ENCODE data around the gene UMODL1.

The UMODL1 gene

GRCh38 chr21:42118901-42119300, 47.8 kb downstream of the UMODL1 start:
- no peak for DNase-seq

GRCh38 chr21:42120101-42120902, 49.2 kb downstream of the UMODL1 start:
- DNase-seq: no peak

GRCh38 chr21:42120903-42121535, 49.9 kb downstream of the UMODL1 start:
- no peak for DNase-seq

- DNase-seq: no peak
Measured at GRCh38 chr21:42121794-42122193, 50.7 kb downstream of the UMODL1 start.

DNA sequence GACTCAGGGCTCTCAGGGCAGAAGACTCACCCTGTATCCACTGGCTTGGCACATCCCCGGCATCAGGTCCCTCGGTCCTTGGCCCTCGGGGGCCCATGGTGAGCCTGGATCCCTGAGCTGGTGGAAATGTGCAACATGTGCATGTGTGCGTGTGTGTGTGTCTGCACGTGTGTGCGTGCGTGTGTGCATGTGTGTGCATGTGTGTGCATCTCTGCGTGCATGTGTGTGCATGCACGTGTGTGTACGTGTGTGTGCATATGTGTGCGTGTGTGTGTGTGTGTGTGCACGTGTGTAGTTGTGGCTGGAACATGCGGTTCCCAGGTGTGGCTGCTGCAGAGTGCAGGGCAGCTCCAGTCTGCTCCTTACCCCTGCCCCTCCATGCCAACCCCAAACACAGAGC, 51.3 kb downstream of the UMODL1 start:
- DNase-seq: no peak

- no peak for DNase-seq
Measured at GRCh38 chr21:42122808-42123207, 51.7 kb downstream of the UMODL1 start.

- no peak for DNase-seq
Measured at GRCh38 chr21:42123219-42123908, 52.2 kb downstream of the UMODL1 start.

- DNase-seq: no peak
Measured at GRCh38 chr21:42124081-42124480, 53.0 kb downstream of the UMODL1 start.

GRCh38 chr21:42124826-42125570, 53.9 kb downstream of the UMODL1 start:
- DNase-seq: no peak

DNA sequence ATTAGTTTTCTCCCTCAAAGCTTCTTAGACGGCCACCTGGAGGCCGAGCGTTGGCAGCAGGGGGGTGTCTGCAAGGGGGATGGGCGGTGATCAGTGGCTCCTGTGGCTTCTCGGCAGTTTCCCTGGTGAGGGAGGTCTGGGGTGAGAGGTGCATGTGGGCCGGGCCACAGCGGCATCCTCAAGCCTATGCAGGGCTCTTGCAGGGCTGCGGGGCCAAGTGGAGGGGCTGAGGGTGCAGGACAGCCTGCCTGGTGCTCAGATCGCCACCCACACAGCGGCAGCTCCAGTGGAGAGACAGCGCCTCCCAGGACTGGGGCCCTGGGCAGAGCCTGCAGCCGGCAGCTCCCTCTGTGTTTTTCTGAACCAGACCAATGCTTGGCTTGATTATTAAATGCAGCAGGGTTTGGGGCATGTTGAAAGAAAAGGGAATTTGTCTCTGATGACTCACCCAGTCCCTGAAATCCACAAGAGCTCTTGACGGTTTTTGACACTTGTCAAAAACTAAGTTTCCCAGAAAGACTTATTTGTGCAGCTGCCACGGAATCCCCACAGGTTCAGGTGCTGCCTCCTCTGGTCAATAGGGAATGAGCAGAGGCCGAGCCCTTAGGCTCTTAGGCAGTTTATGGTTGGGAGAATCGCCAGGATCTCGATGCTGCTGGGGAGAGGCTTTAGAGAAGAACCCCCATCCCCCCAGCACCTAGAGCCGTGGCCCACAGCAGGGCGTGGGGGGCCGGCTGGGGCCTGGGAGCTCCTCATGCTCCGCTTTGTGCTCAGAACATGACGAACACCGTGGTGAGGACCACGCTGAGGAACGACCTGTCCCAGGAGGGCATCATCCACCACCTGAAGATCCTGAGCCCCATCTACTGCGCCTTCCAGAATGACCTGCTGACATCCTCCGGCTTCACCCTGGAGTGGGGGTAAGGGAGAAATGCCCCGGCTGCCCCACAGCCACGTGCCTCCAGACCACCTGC, 54.7 kb downstream of the UMODL1 start:
- DNase-seq: no peak

DNA sequence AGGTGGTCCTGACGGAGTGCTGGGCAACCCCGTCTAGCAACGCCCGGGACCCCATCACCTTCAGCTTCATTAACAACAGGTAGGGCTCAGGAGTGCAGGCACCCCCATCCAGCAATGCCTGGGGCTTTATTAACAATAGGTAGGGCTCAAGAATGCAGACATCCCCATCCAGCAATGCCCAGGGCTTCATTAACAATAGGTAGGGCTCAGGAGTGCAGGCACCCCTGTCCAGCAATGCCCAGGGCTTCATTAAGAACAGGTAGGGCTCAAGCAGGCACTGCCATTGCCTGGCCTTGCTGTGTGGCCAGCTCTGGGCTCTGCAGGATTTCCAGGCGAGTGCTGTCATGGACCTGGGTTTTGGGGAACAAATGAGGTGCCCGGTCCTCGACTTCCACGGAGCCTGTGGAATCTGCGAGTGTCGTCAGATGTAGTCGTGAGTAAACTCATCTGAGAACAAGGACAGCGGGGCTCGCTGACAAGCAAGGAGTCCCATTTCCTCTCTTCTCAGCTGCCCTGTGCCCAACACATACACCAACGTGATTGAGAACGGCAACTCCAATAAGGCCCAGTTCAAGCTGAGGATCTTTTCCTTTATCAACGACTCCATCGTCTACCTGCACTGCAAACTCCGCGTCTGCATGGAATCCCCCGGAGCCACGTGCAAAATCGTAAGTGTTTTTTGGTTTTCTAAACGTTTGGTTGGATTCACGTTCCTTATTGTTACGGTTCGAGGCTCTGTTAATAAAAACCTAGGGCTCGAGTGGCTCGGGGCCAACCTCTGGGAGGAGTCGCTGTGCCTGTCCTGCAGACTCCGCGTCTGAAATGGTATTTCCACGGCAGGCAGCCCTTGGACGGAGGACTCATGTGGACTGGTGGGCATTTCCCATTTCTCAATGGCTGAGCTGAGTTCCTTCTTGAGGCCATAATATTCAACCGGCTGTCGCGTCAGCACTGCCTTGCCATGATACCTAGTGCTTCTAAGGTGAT, 56.3 kb downstream of the UMODL1 start:
- no peak for DNase-seq

- no peak for DNase-seq
Measured at GRCh38 chr21:42129300-42130266, 58.5 kb downstream of the UMODL1 start.

GRCh38 chr21:42130441-42130840, 59.3 kb downstream of the UMODL1 start:
- no peak for DNase-seq

DNA sequence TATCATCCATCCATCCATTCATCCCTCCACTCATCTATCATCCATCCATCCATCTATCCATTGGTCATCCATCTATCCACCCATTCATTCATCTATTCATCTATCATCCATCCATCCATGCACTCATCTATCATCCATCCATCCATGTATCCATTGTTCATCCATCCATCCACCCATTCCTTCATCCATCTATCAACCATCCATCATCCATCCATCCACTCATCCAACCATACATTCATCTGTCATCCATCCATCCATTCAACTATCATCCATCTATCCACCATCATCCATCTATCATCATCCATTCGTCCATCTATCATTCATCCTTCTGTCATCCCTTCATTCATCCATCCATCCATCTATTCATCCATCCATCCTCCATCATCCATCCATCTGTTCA, 61.1 kb downstream of the UMODL1 start:
- no peak for DNase-seq

DNA sequence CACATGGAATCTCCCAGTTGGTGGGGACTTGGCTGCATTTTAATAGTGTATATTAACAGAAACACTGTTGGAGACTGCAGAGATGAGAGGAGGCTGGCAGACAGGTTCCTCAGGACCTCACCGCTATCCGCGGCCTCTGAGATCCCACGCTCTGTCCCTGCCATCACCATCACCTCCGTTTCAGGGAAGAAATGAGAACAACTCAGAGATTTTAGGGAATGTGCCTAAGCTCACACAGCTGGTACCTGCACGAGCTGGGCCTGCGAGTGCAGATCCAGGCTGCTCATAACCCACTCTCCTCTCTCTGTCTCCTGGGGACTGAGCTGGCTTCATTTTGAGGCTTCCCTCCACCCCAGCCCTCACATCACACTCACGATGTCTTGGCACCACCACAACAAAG, 62.0 kb downstream of the UMODL1 start:
- DNase-seq: no peak

DNA sequence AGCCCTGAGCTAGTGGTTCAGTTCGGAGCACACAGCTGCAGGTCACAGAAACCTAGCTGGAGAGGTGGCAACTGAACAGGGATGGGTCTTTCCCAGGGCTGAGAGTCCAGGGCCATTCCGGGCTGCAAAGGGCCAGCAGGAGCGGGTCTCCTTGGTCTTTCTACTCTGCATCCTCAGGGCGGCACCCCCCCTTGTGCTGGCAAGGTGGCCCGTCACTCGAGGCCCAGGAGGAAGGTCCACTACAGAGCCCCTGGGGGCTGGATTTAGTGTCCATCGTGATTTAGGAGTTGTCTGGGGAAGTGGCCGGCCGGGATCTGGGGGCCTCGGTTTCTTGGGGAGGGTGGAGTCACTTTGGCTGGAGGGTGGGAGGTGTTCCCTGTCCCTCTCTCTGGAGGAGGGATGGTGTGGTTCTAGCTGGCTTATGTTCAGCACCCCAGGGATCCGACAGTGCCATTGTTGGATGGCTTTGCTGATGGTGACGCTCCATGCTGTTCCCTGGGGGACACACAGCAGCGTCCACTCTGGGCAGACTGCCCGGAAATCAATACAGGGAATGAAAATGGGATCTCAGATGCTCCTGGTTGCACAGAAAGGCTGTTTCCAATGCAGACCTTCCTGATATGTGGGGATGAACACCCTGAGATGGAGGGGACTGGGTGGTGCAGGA, 64.4 kb downstream of the UMODL1 start:
- no peak for DNase-seq

- no peak for DNase-seq
Measured at GRCh38 chr21:42137191-42137904, 66.2 kb downstream of the UMODL1 start.
